ENCODE measurements around the gene ZBTB11. TPM values are rescaled to one million over a fixed set of nuclear protein-coding genes. Genes with fewer than 3 reads are reported as not detected.

The ZBTB11 gene
- total and polyA plus RNA-seq, 2 donors (not counting 3 experiments of a cell fraction or from before 2014, with no cell fraction given) = 4.2 to 15.8 TPM

DNA sequence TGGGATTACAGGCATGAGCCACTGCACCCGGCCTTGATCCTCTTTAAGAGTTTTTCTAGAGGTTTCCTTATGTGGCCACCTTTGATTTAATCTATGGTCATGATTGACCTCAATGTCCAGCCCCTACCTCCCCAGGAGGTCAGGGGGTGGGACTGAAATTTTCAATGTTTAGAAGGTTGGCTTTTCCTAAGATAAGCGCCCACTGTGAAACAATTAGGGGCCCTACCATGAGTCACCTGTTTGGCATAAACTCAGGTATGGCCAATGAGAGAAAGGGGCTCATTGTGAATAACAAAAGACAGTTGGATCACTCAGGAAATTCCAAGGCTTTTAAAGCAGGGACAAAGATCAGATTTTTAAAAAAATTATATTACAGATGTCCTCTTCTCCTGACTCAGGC lies 51.1 kb downstream of the ZBTB11 start:
- H3K27ac ChIP-seq (ENCODE audit: insufficient read depth, low read depth, low read length) = no peak overlapping the region
- POLR2A ChIA-PET = no interaction called here
- no peak overlapping the region for H3K4me2 ChIP-seq (ENCODE audit: insufficient read depth, low read length)
- TF ChIP-seq JUN (IDR thresholded peaks at IDR 0.05; ENCODE audit: borderline replicate concordance, insufficient read depth, insufficient read length, low read depth) (no peak), MYC (IDR thresholded peaks at IDR 0.05; ENCODE audit: low read depth, low read length) (no peak), CTCF (IDR thresholded peaks at IDR 0.05; ENCODE audit: extremely low read depth in 1 of 2, insufficient read depth in 1 of 2, low read depth in 1 of 2, low read length in 2 of 2) (no peak), FOS (IDR thresholded peaks at IDR 0.05; ENCODE audit: borderline replicate concordance, insufficient read depth, low read length) (no peak), POLR2AphosphoS5 (IDR thresholded peaks at IDR 0.05; ENCODE audit: insufficient read depth, low read depth, low read length) (no peak), MAX (IDR thresholded peaks at IDR 0.05; ENCODE audit: insufficient read depth, insufficient read length) (no peak), EZH2 (IDR thresholded peaks at IDR 0.05; ENCODE audit: borderline replicate concordance, low read depth, low read length, severe bottlenecking) (no peak)
- FAIRE-seq = no peak
- intact Hi-C loops (cut with micrococcal nuclease) (no loop called here), dilution Hi-C loops (cut with MboI; ENCODE audit: extremely low pct_ligation_motif_present, low sequenced_read_pairs) (no loop called here)
- no peaks in the 10 kb centered on the region for H3K9me3 ChIP-seq (replicated peaks; ENCODE audit: control insufficient read depth, insufficient read depth, low read length)
- H3K4me1 ChIP-seq (ENCODE audit: control insufficient read depth, extremely low read depth, insufficient read depth, low read length) = no peaks in the 10 kb centered on the region
- H3K9ac ChIP-seq (replicated peaks; ENCODE audit: extremely low read depth, insufficient read depth, low read length) = no peak overlapping the region
- H3K9me1 ChIP-seq (replicated peaks; ENCODE audit: control insufficient read depth, extremely low read depth, insufficient read depth, low read length) = no peaks in the 10 kb centered on the region
- no peak for DNase-seq (ENCODE audit: low read depth, low spot score)
- H3K79me2 ChIP-seq (ENCODE audit: control insufficient read depth, insufficient read depth, low read length) = no peaks in the 10 kb centered on the region
- no peak overlapping the region for H3K4me3 ChIP-seq (replicated peaks in 1 of 3; ENCODE audit: insufficient read depth in 1 of 3, low read depth in 1 of 3, low read length in 3 of 3)
- no peak overlapping the region for H2AFZ ChIP-seq (ENCODE audit: low read depth, low read length)
- H3K27me3 ChIP-seq (ENCODE audit: control insufficient read depth in 2 of 2, insufficient read depth in 2 of 2, low read length in 2 of 2) = no peaks in the 10 kb centered on the region
- BruUV-seq (replicated peaks) = no TSS peak
- H4K20me1 ChIP-seq (replicated peaks; ENCODE audit: control insufficient read depth, extremely low read depth, insufficient read depth, low read length) = no peaks in the 10 kb centered on the region
- CTCF ChIA-PET = no interaction called here
- H3K36me3 ChIP-seq (ENCODE audit: control insufficient read depth in 2 of 2, extremely low read depth in 1 of 2, insufficient read depth in 2 of 2, low read length in 2 of 2) = no peaks in the 10 kb centered on the region

Data from endothelial cell of umbilical vein (primary cell).